IMR-90 (cell line): ENCODE measurements around the gene CYP19A1. TPM values are rescaled to one million over a fixed set of nuclear protein-coding genes. Genes with fewer than 3 reads are reported as not detected.

ENCODE experiments used
- ATAC-seq: fragments of 200-7000 bp; cut with Tn5 transposase; 2 replicates; pipeline ENCODE4 v1.9.1; 2020; ENCODE audit warnings: low read depth, mild to moderate bottlenecking, moderate library complexity
- BruUV-seq: library from RNA; stranded (reverse); fragments of 400-500 nt; replicated peaks from 2 replicates; lab custom pipeline; 2021; lab: Mats Ljungman, UMichigan
- CTCF ChIA-PET: fragments of 300-600 bp; formaldehyde crosslinking; extraction: SDS; loops from one replicate; lab custom pipeline; 2021; ENCODE audit warnings: antibody characterized with exemption; lab: Yijun Ruan, JAX
- POLR2A ChIA-PET: fragments of 300-600 bp; sonication (Branson Sonifier 250); formaldehyde crosslinking; loops from one replicate; lab custom pipeline; 2022; ENCODE audit warnings: antibody characterized with exemption; ENCODE audit not compliant: unreplicated experiment; lab: Charles Lee
- DNase-seq: peaks from one replicate; pipeline ENCODE4 v3.0.0; 2013
- H2AFZ ChIP-seq: replicated peaks from 2 replicates; pipeline ENCODE3; 2013; ENCODE audit warnings: low read length, mild to moderate bottlenecking; ENCODE audit not compliant: poor library complexity
- H2AK5ac ChIP-seq: 2 replicates; pipeline ENCODE4 v1.6.1; 2013; ENCODE audit warnings: low read depth, low read length, inconsistent platforms
- H2AK9ac ChIP-seq: replicated peaks from 2 replicates; pipeline ENCODE3; 2013; ENCODE audit warnings: mild to moderate bottlenecking, low read depth, low read length, moderate library complexity; ENCODE audit not compliant: poor library complexity
- H2BK120ac ChIP-seq: 2 replicates; pipeline ENCODE4 v1.6.1; 2013; ENCODE audit warnings: low read depth, low read length, inconsistent platforms
- H2BK15ac ChIP-seq: 3 replicates; pipeline ENCODE4 v1.6.1; 2013; ENCODE audit warnings: low read depth, low read length, inconsistent platforms
- H2BK20ac ChIP-seq: 2 replicates; pipeline ENCODE4 v1.6.1; 2013; ENCODE audit warnings: low read depth, mild to moderate bottlenecking, inconsistent platforms, low read length, moderate library complexity
- H2BK5ac ChIP-seq: 2 replicates; pipeline ENCODE4 v1.6.1; 2013; ENCODE audit warnings: mild to moderate bottlenecking, low read depth, low read length, inconsistent platforms; ENCODE audit not compliant: poor library complexity, severe bottlenecking
- H3K14ac ChIP-seq: replicated peaks from 2 replicates; pipeline ENCODE4 v1.6.1; 2013; ENCODE audit warnings: low read depth, low read length, inconsistent platforms
- H3K18ac ChIP-seq: 2 replicates; pipeline ENCODE4 v1.6.1; 2013; ENCODE audit warnings: low read depth, low read length, control low read depth
- H3K23ac ChIP-seq: 2 replicates; pipeline ENCODE4 v1.6.1; 2013; ENCODE audit warnings: low read depth, low read length, inconsistent platforms
- H3K27ac ChIP-seq: 2 replicates; pipeline ENCODE4 v1.5.1; 2013; ENCODE audit warnings: mild to moderate bottlenecking, control low read depth, low read length; ENCODE audit not compliant: insufficient read depth
- H3K27me3 ChIP-seq: 2 replicates; pipeline ENCODE4 v1.6.1; 2013; ENCODE audit warnings: low read length; ENCODE audit not compliant: control insufficient read depth, insufficient read depth
- H3K36me3 ChIP-seq: 2 replicates; pipeline ENCODE4 v1.6.1; 2013; ENCODE audit warnings: low read length, mixed read lengths; ENCODE audit not compliant: control insufficient read depth, insufficient read depth
- H3K4ac ChIP-seq: 2 replicates; pipeline ENCODE4 v1.6.1; 2013; ENCODE audit warnings: low read depth, low read length, inconsistent platforms
- H3K4me1 ChIP-seq: 2 replicates; pipeline ENCODE4 v1.6.1; 2013; ENCODE audit warnings: low read length, mixed read lengths; ENCODE audit not compliant: control insufficient read depth, insufficient read depth
- H3K4me2 ChIP-seq: 2 replicates; pipeline ENCODE4 v1.6.1; 2013; ENCODE audit warnings: low read depth, mild to moderate bottlenecking, control low read depth, low read length, moderate library complexity
- H3K4me3 ChIP-seq: 2 replicates; pipeline ENCODE4 v1.5.1; 2013; ENCODE audit warnings: low read depth, mild to moderate bottlenecking, control low read depth, low read length, moderate library complexity; ENCODE audit not compliant: insufficient read depth
- H3K56ac ChIP-seq: 2 replicates; pipeline ENCODE4 v1.6.1; 2013; ENCODE audit warnings: low read length, inconsistent platforms; ENCODE audit not compliant: insufficient read depth; ENCODE audit errors: extremely low read depth
- H3K79me1 ChIP-seq, 2 experiments: 2 replicates each; pipeline ENCODE4 v1.6.1; 2013; ENCODE audit warnings: low read length in 2 of 2, inconsistent platforms in 1 of 2, low read depth in 1 of 2
- H3K9ac ChIP-seq: 2 replicates; pipeline ENCODE4 v1.6.1; 2013; ENCODE audit warnings: low read depth, low read length, control low read depth
- H3K9me1 ChIP-seq: 2 replicates; pipeline ENCODE4 v1.6.1; 2013; ENCODE audit warnings: low read length, inconsistent platforms; ENCODE audit not compliant: insufficient read depth
- H3K9me3 ChIP-seq: 2 replicates; pipeline ENCODE4 v1.6.1; 2013; ENCODE audit warnings: low read length; ENCODE audit not compliant: control insufficient read depth, insufficient read depth
- H4K20me1 ChIP-seq: 2 replicates; pipeline ENCODE4 v1.6.1; 2013; ENCODE audit warnings: low read length, inconsistent platforms; ENCODE audit not compliant: insufficient read depth
- H4K5ac ChIP-seq: 2 replicates; pipeline ENCODE4 v1.6.1; 2013; ENCODE audit warnings: mild to moderate bottlenecking, low read depth, low read length, control low read depth
- H4K8ac ChIP-seq, 2 experiments: 2 replicates each; pipeline ENCODE4 v1.6.1; 2013; ENCODE audit warnings: low read depth in 2 of 2, low read length in 2 of 2, control low read depth in 1 of 2, inconsistent platforms in 1 of 2
- H4K91ac ChIP-seq: 2 replicates; pipeline ENCODE4 v1.6.1; 2013; ENCODE audit warnings: low read depth, low read length, inconsistent platforms; ENCODE audit not compliant: insufficient read depth
- CEBPB ChIP-seq: IDR thresholded peaks from 2 replicates; pipeline ENCODE4 v1.6.1; 2012; ENCODE audit warnings: low read depth, low read length, improper control_type of control experiment
- ELK1 ChIP-seq: fragments of 150-350 bp; IDR thresholded peaks from 2 replicates; pipeline ENCODE4 v1.6.1; 2016; ENCODE audit warnings: low read depth, mild to moderate bottlenecking, low read length, moderate library complexity, borderline replicate concordance
- FOS ChIP-seq: fragments of 150-350 bp; IDR thresholded peaks from 2 replicates; pipeline ENCODE4 v1.6.1; 2016; ENCODE audit warnings: low read depth, low read length
- MAFK ChIP-seq: IDR thresholded peaks from 2 replicates; pipeline ENCODE4 v1.6.1; 2012; ENCODE audit warnings: low read depth, low read length, improper control_type of control experiment
- MXI1 ChIP-seq: IDR thresholded peaks from 2 replicates; pipeline ENCODE4 v1.6.1; 2012; ENCODE audit warnings: low read depth, mild to moderate bottlenecking, low read length, moderate library complexity, borderline replicate concordance
- NFE2L2 ChIP-seq: fragments of 150-350 bp; IDR thresholded peaks from 2 replicates; pipeline ENCODE4 v1.6.1; 2016; ENCODE audit warnings: low read depth, mild to moderate bottlenecking, low read length
- POLR2A ChIP-seq: IDR thresholded peaks from 2 replicates; pipeline ENCODE4 v1.6.1; 2012; ENCODE audit warnings: mild to moderate bottlenecking, low read depth, low read length
- RAD21 ChIP-seq: IDR thresholded peaks from 2 replicates; pipeline ENCODE4 v1.6.1; 2012; ENCODE audit warnings: low read length, improper control_type of control experiment
- RCOR1 ChIP-seq: IDR thresholded peaks from 2 replicates; pipeline ENCODE4 v1.6.1; 2012; ENCODE audit warnings: mild to moderate bottlenecking, low read length, improper control_type of control experiment; ENCODE audit not compliant: insufficient replicate concordance
- WGBS, 2 experiments: methylation state at CpG; one replicate each; pipeline versions ENCODE4 v1.1.5 to v1.1.7; 2013; ENCODE audit warnings: missing lambda C conversion rate in 2 of 2; ENCODE audit not compliant: insufficient read length in 1 of 2; ENCODE audit errors: extremely low coverage in 2 of 2; 5-methylcytosine and 5-hydroxymethylcytosine counted together
- dilution Hi-C: fragments of 300-500 bp; cut with HindIII; formaldehyde crosslinking; loops from one replicate; pipeline ENCODE4 v1.14.3; 2018; ENCODE audit warnings: low sequenced_read_pairs; ENCODE audit not compliant: unreplicated experiment
- in situ Hi-C: fragments of 300-500 bp; cut with MboI; formaldehyde crosslinking; loops from 3 replicates; pipeline ENCODE4 v1.14.3; 2019; ENCODE audit warnings: low sequenced_read_pairs, inconsistent platforms, mixed read lengths
- intact Hi-C: fragments of 100-400 bp; cut with micrococcal nuclease; formaldehyde crosslinking; loops from 2 replicates; pipeline ENCODE4 v1.10.0; 2022
- polyA plus RNA-seq, 3 experiments: library from polyadenylated mRNA; depleted of rRNA; stranded (reverse); fragments of >200 nt; gene quantifications; 2 replicates each; pipeline ENCODE4 v1.2.3, GENCODE V29; 2012; ENCODE audit warnings: low replicate concordance in 1 of 3
- total RNA-seq: library from RNA; depleted of rRNA; stranded (reverse); fragments of >200 nt; gene quantifications from 2 replicates; pipeline ENCODE4 v1.2.3, GENCODE V29; 2012

CYP19A1 gene
- total and polyA plus RNA-seq, 2 of the 4 experiments (the other 2 are of a cell fraction) = not detected

GRCh38 chr15:51319539-51319938 is 18.9 kb downstream of the CYP19A1 start:
- Histone ChIP-seq H2BK5ac (no peak overlapping the region), H3K79me1 (no peaks in the 10 kb centered on the region), H3K56ac (no peak overlapping the region), H4K8ac (no peak overlapping the region), H3K27ac (no peak overlapping the region), H3K4me3 (no peak overlapping the region), H3K4me1 (peaks cover 4% of the 10 kb centered on the region; the same call in 1 of the 2 replicates), H3K9me3 (no peaks in the 10 kb centered on the region), H3K18ac (no peak overlapping the region), H3K27me3 (peaks cover 18% of the 10 kb centered on the region), H4K91ac (no peak overlapping the region), H2BK15ac (no peak overlapping the region), H4K20me1 (no peaks in the 10 kb centered on the region), H3K36me3 (no peaks in the 10 kb centered on the region), H2AK5ac (no peak overlapping the region), H2AK9ac (no peak overlapping the region), H3K4me2 (no peak overlapping the region), H2BK20ac (no peak overlapping the region), H2AFZ (no peak overlapping the region), H2BK120ac (no peak overlapping the region), H3K9me1 (no peaks in the 10 kb centered on the region), H3K14ac (no peak overlapping the region), H3K4ac (no peak overlapping the region), H3K9ac (no peak overlapping the region), H4K5ac (no peak overlapping the region), H3K23ac (no peak overlapping the region)
- intact Hi-C loops = no loop called here
- no CpG with 5 or more reads among the region's 2 CpGs for WGBS, 2 experiments
- DNase-seq = no peak
- TF ChIP-seq FOS = no peak
- no peak for TF ChIP-seq MAFK
- TF ChIP-seq POLR2A = no peak
- no peak for TF ChIP-seq RAD21
- no peak for TF ChIP-seq ELK1
- TF ChIP-seq CEBPB = no peak
- no peak for TF ChIP-seq NFE2L2
- TF ChIP-seq MXI1 = no peak
- TF ChIP-seq RCOR1 = no peak
- in situ Hi-C loops = no loop called here
- no TSS peak for BruUV-seq
- POLR2A ChIA-PET = no interaction called here
- no peak for ATAC-seq
- dilution Hi-C loops = no loop called here
- CTCF ChIA-PET = no interaction called here
